DND-41 (cell line): ENCODE measurements around the gene BICDL1.

Experiments used
- EZH2 ChIP-seq: IDR thresholded peaks from 3 replicates; pipeline ENCODE4 v1.6.1; 2012; ENCODE audit warnings: borderline replicate concordance, low read depth, mild to moderate bottlenecking, moderate library complexity, low read length, inconsistent platforms; ENCODE audit not compliant: severe bottlenecking
- TF ChIP-seq, protein P1 (sequence below): IDR thresholded peaks from 2 replicates; pipeline ENCODE4 v1.5.1; 2012; ENCODE audit warnings: borderline replicate concordance, low read length, moderate library complexity, mild to moderate bottlenecking; ENCODE audit not compliant: poor library complexity, severe bottlenecking; ENCODE audit errors: extremely low read depth

DNA sequence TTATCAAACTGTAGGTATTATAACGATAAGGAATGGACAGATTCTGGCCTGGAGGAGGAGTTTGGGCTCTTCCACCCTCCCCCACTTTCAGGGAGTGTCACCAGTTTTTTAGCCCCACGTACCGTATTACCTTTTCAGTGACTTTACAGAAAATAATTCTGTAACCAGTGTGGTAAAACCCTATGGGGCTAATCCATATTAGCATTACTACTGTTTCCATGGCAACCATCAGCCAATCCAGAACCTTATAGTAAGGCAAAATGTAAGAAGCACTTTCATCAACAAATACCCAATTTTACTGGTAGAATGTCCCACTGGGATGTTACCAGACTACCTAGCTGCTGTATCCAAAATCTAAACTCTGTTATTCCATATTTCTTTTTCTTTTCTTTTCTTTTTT, 50.7 kb downstream of the BICDL1 start:
- TF ChIP-seq, protein P1, sequence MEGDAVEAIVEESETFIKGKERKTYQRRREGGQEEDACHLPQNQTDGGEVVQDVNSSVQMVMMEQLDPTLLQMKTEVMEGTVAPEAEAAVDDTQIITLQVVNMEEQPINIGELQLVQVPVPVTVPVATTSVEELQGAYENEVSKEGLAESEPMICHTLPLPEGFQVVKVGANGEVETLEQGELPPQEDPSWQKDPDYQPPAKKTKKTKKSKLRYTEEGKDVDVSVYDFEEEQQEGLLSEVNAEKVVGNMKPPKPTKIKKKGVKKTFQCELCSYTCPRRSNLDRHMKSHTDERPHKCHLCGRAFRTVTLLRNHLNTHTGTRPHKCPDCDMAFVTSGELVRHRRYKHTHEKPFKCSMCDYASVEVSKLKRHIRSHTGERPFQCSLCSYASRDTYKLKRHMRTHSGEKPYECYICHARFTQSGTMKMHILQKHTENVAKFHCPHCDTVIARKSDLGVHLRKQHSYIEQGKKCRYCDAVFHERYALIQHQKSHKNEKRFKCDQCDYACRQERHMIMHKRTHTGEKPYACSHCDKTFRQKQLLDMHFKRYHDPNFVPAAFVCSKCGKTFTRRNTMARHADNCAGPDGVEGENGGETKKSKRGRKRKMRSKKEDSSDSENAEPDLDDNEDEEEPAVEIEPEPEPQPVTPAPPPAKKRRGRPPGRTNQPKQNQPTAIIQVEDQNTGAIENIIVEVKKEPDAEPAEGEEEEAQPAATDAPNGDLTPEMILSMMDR, result no peak
- no peak for TF ChIP-seq EZH2
